Epidermal melanocyte (primary cell): ENCODE measurements around the gene LRRC27.

Experiments used
- DNase-seq: peaks from one replicate; pipeline ENCODE4 v3.0.0; 2011; ENCODE audit warnings: low spot score; ENCODE audit not compliant: insufficient read length

Gene LRRC27

GRCh38 chr10:132301371-132302330 is 30.3 kb upstream of the LRRC27 start:
- DNase-seq: no peak

- DNase-seq: no peak
Measured at GRCh38 chr10:132302421-132303310, 29.3 kb upstream of the LRRC27 start.

DNA sequence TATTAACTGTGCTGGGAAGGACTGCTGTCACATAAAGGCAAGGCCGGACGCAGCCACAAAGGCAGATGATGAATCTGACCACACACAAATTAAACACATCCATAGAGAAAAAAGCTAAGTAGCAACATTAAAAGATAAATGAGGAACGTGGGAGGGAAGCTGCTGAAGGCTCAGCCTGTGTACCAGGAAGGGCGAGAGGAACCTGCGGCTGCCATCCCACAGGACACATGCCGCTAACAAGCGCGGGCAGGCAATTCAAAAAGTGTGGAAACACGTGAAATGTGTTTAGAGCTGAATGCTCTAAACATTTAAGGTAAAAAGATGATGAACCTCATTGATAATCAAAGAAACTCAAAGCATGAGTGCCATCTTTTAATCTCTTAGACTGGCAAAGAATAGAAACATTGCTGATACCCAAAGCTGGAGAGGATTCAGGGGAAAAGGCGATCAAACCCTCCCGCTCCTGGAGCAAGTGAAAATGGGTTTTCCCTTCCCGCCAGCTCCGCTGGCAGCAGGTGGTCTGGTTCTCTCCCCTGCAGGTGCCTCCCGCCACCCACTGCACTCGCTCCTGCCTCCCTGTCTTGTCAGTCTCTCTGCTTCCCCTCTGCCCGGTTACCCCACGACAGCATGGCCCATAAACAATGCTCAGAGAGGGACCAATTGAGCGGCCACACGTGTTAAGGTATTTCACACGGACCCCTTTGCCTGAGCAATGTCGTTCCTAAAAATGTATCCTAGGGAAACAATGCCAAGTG is 28.5 kb upstream of the LRRC27 start:
- no peak for DNase-seq

- DNase-seq: no peak
Measured at GRCh38 chr10:132304756-132305509, 27.1 kb upstream of the LRRC27 start.

DNA sequence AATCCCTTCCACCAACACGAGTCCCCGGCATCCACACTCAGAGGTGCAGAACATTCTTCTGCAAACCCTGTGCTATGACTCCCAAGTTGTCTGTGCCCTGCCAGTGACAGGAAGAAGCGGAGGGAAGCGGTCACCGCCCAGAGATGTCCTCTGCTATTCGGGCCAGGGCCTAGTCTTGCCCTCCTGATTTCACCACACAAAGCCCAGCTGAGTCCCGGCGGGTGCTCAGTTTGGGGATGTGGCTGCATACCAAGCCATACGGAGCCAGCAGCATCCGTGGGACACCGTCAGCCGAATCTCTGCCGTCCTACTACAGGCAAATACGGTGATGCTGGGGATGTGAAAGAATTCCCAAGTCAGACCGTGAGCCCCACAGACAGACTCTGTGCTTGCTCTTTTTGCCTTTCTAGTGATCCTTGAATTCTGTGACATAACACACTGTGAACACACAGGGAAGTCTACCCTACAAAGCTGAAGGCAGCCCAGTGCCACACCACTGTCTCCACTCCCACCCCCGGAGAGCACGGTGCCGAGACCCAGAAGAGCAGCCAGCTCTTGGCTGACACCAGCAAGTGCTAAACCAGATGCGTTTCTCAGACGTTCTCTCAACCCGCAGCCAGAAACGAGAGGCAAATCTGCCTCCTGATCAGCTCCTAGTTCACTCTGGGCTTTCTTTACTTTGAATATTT is 26.2 kb upstream of the LRRC27 start:
- no peak for DNase-seq

- no peak for DNase-seq
Measured at GRCh38 chr10:132306343-132306685, 25.7 kb upstream of the LRRC27 start.

DNA sequence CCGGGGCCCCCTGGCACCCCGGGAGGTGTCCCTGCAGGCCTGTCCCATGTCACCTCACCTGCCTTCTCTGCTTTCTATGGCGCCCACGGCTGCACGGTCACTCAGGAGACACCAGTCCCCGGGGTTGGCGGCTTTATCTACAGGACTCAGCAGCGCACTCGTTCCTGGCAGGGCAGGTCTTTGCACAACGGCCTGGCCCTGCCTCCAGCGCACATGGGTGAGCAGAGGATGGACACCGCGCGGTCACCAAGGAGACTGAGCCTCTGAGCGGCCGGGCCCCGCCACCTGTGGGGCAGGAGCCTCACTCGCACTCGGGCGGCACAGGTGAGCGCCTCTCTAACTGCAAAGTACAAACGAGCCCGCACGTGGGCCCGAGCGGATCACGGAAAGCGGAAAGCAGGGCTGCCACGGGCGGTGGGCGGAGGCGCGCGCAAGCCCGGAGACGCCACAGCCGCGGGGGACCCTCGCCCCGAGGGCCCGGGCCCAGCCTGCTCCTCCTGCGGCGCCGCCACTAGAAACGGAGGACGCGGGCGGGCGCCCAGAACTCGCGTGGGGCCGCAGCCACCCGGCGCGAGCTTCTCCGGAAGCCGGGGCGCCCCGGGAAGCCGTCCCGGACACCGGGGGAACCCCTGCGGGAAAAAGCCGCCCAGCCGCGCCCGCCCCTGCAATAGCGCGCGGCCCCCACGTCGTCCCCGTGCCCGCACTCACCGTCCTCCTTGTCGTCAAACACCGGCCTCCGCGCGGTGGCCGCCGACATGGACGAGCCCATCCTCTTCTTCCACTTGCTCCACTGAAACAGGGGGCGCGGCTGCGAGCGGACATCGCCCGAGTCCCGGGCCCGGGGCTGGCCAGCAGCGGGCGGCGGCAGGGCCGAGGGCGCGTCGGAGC is 24.9 kb upstream of the LRRC27 start:
- no peak for DNase-seq

DNA sequence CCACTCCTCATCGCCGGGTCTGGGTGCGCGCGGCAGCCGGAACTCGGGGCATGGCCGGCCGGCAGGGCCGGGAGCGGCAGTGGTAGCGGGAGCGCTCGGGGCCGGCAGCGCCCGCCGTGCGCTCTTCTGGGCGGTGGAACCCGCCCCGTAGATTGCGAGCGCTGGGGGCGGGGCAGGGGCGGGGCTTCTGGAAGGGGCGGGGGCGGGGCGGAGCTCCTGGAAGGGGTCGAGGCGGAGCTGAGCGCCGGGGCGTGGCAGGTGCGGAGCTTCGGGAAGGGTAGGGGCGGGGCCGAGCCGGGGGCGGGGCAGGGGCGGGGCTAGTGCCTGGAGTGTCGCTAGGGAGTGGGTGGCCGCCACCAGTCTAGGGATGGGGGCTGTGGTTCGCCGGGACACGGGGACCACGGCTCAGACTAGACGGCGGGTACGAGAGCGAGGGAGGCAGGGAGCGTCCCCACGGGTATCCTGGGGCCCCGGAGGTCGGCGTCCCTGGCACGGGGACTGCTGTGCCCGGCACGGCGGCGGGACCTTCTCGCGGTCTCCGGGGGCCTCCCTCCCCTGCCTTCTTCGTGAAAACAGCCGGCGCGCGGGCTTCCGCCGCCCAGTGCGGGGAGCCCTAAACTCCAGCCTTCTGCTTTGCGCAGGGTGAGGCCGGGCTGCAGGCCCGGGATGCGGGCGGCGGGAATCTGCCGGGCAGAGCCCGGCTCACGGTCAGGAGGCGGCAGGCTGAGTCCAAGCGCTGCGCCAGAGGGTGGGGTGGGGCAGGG is 24.0 kb upstream of the LRRC27 start, which contains the start of gene STK32C:
Gene STK32C, minus strand, starts transcription at position 128 of the 764 bp plus-strand sequence. Its CDS starts 117 bp downstream, at position 11.
- peak; percentile 95 for DNase-seq

DNA sequence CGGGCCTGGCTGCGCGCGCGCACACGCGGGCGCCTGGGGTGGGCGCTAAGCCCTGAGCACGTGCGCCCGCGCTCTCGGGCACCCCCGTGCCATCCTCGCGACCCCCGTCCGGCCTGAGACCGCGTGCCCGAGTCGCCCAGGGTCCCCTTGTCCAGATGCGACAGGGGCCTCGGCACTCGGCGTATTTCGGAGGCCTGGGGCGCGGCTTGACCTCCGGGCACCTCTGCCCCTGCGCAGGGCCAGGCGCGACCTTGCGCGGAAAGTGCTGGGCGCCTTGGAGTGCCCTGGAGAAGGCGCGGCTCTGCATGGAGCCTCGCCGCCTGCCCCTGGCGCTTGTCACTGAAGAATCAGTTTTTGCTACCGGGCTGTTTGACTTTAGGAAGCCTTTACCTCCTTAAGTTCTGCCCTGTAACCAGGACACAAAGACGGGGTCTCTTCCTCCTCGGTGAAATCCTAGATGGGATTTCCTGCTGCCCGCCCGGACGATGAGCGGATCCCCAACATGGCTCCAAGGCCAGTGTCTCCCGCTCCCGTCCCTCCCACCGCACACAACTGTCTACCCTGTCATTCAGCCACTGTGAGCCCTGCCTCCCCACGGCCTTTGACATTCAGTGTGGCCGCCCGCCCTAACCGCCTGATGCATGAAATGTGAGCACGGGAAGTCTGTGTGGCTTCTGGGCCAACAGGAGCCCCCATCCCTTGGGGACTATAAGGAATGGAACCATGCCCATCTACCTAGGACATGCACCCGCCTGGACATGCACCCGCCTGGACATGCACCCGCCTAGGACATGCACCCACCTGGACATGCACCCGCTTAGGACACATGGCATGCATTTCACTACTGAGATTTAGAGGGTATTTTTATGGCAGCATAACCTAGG is 23.2 kb upstream of the LRRC27 start:
- no peak for DNase-seq

GRCh38 chr10:132309471-132309865 is 22.5 kb upstream of the LRRC27 start:
- no peak for DNase-seq

- DNase-seq: no peak
Measured at GRCh38 chr10:132309879-132310591, 22.0 kb upstream of the LRRC27 start.

- no peak for DNase-seq
Measured at GRCh38 chr10:132310701-132311337, 21.2 kb upstream of the LRRC27 start.

DNA sequence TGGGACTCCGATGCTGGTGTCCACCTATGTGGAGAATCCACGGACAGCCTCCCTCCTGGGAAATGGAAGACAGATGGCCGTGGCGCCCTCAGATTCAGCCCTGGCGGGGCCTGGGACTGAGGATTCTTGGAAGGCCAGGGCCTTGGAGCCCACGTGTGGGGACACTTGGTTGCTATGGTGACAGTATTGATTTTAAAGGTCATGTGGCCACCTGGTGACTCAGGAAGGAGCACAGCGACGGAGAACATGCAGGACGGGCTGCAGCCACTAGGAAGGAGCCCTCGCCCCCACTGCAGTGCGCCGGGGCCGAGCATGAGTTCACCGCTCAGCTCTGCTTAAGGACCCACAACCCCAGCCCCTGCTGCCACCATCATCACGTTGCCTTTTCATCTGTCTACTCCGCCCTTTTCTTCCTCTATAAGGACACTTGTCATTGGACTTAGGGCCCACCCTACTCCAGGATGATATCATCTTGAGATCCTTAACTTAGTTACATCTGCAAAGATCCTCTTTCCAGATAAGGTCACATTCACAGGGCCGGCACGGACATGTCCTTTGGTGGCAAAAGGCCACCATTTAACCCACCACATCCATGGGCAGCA is 20.6 kb upstream of the LRRC27 start:
- peak; percentile 12 for DNase-seq

DNA sequence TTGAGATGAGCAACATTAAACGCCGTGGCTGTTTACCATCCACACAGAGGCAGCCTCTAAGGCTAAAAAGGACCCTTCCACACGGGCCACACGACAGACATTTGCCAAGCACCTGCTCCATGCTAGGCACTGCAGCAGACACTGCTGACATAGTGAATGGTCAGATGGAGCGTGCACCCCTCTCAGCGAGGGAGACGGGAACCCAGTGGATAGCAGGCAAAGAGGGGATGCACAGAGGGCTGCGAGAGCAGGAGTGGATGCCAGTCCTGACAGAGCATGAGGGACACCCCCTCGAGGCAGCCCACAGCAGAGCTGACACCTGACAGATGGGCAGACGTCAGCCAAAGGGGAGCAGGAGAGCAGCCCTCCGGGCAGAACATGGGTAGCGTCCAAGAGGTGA is 18.7 kb upstream of the LRRC27 start:
- no peak for DNase-seq

DNA sequence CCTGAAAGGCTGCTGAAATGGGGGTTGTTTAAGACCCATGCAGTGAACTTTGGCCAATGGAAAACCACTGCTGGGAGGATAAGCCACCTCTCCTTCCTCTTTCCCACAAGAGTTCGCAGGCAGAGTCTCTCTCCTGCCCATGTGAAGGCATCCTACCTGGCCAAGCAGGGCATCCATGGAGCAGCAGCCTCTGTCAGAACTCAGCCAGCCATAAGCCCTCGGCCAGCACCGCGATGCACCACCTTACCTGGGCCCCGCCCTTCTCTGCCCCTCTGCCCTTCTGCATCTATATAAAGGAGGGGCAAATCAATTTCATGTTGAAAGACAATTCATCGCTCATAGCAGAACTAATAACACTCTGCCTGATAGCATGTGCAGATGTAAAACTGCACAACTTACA is 18.1 kb upstream of the LRRC27 start:
- no peak for DNase-seq

DNA sequence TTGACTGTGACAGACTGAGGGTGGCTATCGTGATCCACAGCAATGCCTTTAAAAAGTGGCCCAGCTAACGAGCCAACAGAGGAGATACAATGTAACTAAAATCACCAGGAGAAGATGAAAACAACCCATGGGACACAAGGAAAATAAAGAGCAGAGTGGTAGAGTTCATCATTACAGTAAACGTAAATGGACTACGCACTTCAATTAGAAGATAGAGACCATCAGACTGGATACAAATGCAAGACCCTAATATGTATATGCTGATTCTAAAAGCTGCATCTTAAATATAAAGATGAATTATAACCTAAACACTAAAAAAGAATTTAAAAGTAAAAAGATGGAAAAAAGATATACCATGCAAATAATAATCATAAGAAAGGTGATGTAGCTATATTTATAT is 17.7 kb upstream of the LRRC27 start:
- no peak for DNase-seq
